HG02840 (cell line): ENCODE results near the gene OR7A10.
"Not testable (repeated sequence)": the region's sequence is repeated elsewhere in the genome, so short reads cannot be mapped to it uniquely, and the experiment has no call there.

ENCODE experiments used
- ATAC-seq: cut with Tn5 transposase; IDR thresholded peaks from one replicate; pipeline ENCODE4 v1.9.1; 2021; ENCODE audit warnings: mild to moderate bottlenecking, moderate library complexity, moderate number of reproducible peaks; ENCODE audit not compliant: unreplicated experiment, low FRiP score

OR7A10 gene

GRCh38 chr19:14796021-14796420, 52.7 kb downstream of the OR7A10 start:
- ATAC-seq, result no peak

- ATAC-seq, result no peak
These were observed 53.5 kb downstream of the OR7A10 start for GRCh38 chr19:14795078-14795721.

- ATAC-seq, result not testable (repeated sequence)
These were observed 56.5 kb downstream of the OR7A10 start for GRCh38 chr19:14792250-14792649.
